Tibial artery (tissue), 4 donors: ENCODE results near the gene PGBD2.
"Not testable (repeated sequence)": the region's sequence is repeated elsewhere in the genome, so short reads cannot be mapped to it uniquely, and the experiment has no call there.

ENCODE experiments used
- DNase-seq, 2 donors: peaks; one replicate each; pipeline ENCODE4 v3.0.0-alpha.2; 2019
- H3K27ac ChIP-seq, 2 donors: fragments of 200-600 bp; sonication (generic) in 1 of 2; 1 replicate in 1 of 2; 2 replicates in 1 of 2; pipeline ENCODE4 v1.5.1; 2018 to 2019; ENCODE audit warnings: mild to moderate bottlenecking in 1 of 2
- H3K27me3 ChIP-seq, 2 donors: fragments of 200-600 bp; sonication (generic) in 1 of 2; one replicate each; pipeline versions ENCODE4 v1.5.1 to v1.6.0; 2016 to 2019
- H3K36me3 ChIP-seq, 3 donors: fragments of 200-600 bp; sonication (generic) in 2 of 3; one replicate each; pipeline ENCODE4 v1.5.1; 2016 to 2019; ENCODE audit warnings: mild to moderate bottlenecking in 2 of 3
- H3K4me1 ChIP-seq, 4 donors: fragments of 200-600 bp; sonication (generic) in 2 of 4; 1 replicate in 3 of 4; 2 replicates in 1 of 4; pipeline ENCODE4 v1.5.1; 2016 to 2019
- H3K4me3 ChIP-seq, 2 donors: fragments of 200-600 bp; sonication (generic) in 1 of 2; 1 replicate in 1 of 2; 2 replicates in 1 of 2; pipeline ENCODE4 v1.5.1; 2018 to 2019; ENCODE audit warnings: mild to moderate bottlenecking in 2 of 2
- H3K9me3 ChIP-seq, 3 donors: fragments of 200-600 bp; sonication (generic) in 1 of 3; one replicate each; pipeline ENCODE4 v1.5.1; 2016 to 2019
- CTCF ChIP-seq, 2 experiments: fragments of 200-600 bp in 1 of 2; fragments of 450-650 bp in 1 of 2; IDR thresholded peaks; one replicate each; pipeline ENCODE4 v1.5.1; 2017 to 2019; ENCODE audit warnings: antibody characterized with exemption in 2 of 2, mild to moderate bottlenecking in 1 of 2, moderate library complexity in 1 of 2
- intact Hi-C: fragments of 100-400 bp; cut with DNase I; formaldehyde crosslinking; loops from one replicate; pipeline ENCODE4 v1.15.0; 2023; ENCODE audit warnings: low total_unique reads

PGBD2 gene

GRCh38 chr1:248926401-248927182 is 20.6 kb downstream of the PGBD2 start:
- H3K9me3 ChIP-seq, result no peaks in the 10 kb centered on the region
- DNase-seq, result no peak
- no peak for TF ChIP-seq CTCF (IDR thresholded peaks at IDR 0.05)
- H3K27ac ChIP-seq, result no peak overlapping the region
- peaks cover 0 to 5% (median 0%) of the 10 kb centered on the region in 3 donors for H3K36me3 ChIP-seq
- peaks cover 0 to 10% (median 0%) of the 10 kb centered on the region in 4 donors for H3K4me1 ChIP-seq
- intact Hi-C loops, result no loop called here
- H3K4me3 ChIP-seq, result no peak overlapping the region
- no peaks in the 10 kb centered on the region for H3K27me3 ChIP-seq

- H3K4me3 ChIP-seq, DNase-seq, H3K27ac ChIP-seq, H3K4me1 ChIP-seq, H3K27me3 ChIP-seq, intact Hi-C loops, H3K9me3 ChIP-seq, H3K36me3 ChIP-seq: not testable (repeated sequence)
These were observed 21.2 kb downstream of the PGBD2 start for GRCh38 chr1:248927283-248927682.

GRCh38 chr1:248928122-248928521 is 22.1 kb downstream of the PGBD2 start:
- H3K27me3 ChIP-seq, H3K4me3 ChIP-seq, intact Hi-C loops, H3K9me3 ChIP-seq, DNase-seq, H3K4me1 ChIP-seq, H3K36me3 ChIP-seq, H3K27ac ChIP-seq: not testable (repeated sequence)

- H3K9me3 ChIP-seq, intact Hi-C loops: not testable (repeated sequence)
These were observed 24.0 kb downstream of the PGBD2 start for GRCh38 chr1:248930037-248930436.

GRCh38 chr1:248938173-248938809 is 32.3 kb downstream of the PGBD2 start:
- H3K9me3 ChIP-seq, H3K4me1 ChIP-seq, H3K4me3 ChIP-seq, H3K27me3 ChIP-seq, intact Hi-C loops, H3K36me3 ChIP-seq, H3K27ac ChIP-seq, DNase-seq: not testable (repeated sequence)

More at GRCh38 chr1:248930037-248930436, 24.0 kb downstream of the PGBD2 start:
- DNase-seq, H3K4me1 ChIP-seq, H3K27ac ChIP-seq, H3K4me3 ChIP-seq, H3K27me3 ChIP-seq, H3K36me3 ChIP-seq: not testable (repeated sequence)

- H3K4me3 ChIP-seq, result peak overlapping the region in 1 of 2 donors; percentile 4
These were observed 38.3 kb downstream of the PGBD2 start for GRCh38 chr1:248944134-248944999.

GRCh38 chr1:248945000-248945423 is 39.0 kb downstream of the PGBD2 start:
- H3K9me3 ChIP-seq, H3K4me1 ChIP-seq, DNase-seq, H3K36me3 ChIP-seq, H3K4me3 ChIP-seq, intact Hi-C loops, H3K27me3 ChIP-seq, H3K27ac ChIP-seq: not testable (repeated sequence)

More at GRCh38 chr1:248944134-248944999, 38.3 kb downstream of the PGBD2 start:
- intact Hi-C loops, H3K27ac ChIP-seq, H3K27me3 ChIP-seq, H3K36me3 ChIP-seq, H3K4me1 ChIP-seq, H3K9me3 ChIP-seq: not testable (repeated sequence)
- DNase-seq, result peak in 1 of 2 donors; percentile 80

- H3K4me3 ChIP-seq, H3K4me1 ChIP-seq, DNase-seq, intact Hi-C loops, H3K36me3 ChIP-seq, H3K27ac ChIP-seq, H3K9me3 ChIP-seq, H3K27me3 ChIP-seq: not testable (repeated sequence)
These were observed 39.4 kb downstream of the PGBD2 start for GRCh38 chr1:248945453-248945852.

GRCh38 chr1:248945856-248946416 is 39.9 kb downstream of the PGBD2 start:
- H3K36me3 ChIP-seq, H3K9me3 ChIP-seq, H3K27me3 ChIP-seq, H3K4me3 ChIP-seq, DNase-seq, H3K27ac ChIP-seq, intact Hi-C loops, H3K4me1 ChIP-seq: not testable (repeated sequence)
